Measurements from ENCODE around the gene ZNF57. TPM values are rescaled to one million over a fixed set of nuclear protein-coding genes. Genes with fewer than 3 reads are reported as not detected.
"Not testable (repeated sequence)": the region's sequence is repeated elsewhere in the genome, so short reads cannot be mapped to it uniquely, and the experiment has no call there.

The ZNF57 gene
- total RNA-seq, 1 experiment from 2014 or later: 8.4 TPM

GRCh38 chr19:2952953-2953481, 52.3 kb downstream of the ZNF57 start:
- DNase-seq (ENCODE audit: low read depth): peak; percentile 34

GRCh38 chr19:2957160-2957559, 56.4 kb downstream of the ZNF57 start:
- DNase-seq (ENCODE audit: low read depth): no peak

GRCh38 chr19:2960120-2960519, 59.4 kb downstream of the ZNF57 start:
- no peak for DNase-seq (ENCODE audit: low read depth)

- peak; percentile 56 for DNase-seq (ENCODE audit: low read depth)
These were observed 61.4 kb downstream of the ZNF57 start for GRCh38 chr19:2962018-2962670.

GRCh38 chr19:2963122-2963521, 62.4 kb downstream of the ZNF57 start:
- no peak for DNase-seq (ENCODE audit: low read depth)

GRCh38 chr19:2963631-2964030, 62.9 kb downstream of the ZNF57 start:
- DNase-seq (ENCODE audit: low read depth): not testable (repeated sequence)

GRCh38 chr19:2964874-2965273, 64.1 kb downstream of the ZNF57 start:
- DNase-seq (ENCODE audit: low read depth): no peak

GRCh38 chr19:2967972-2968371, 67.2 kb downstream of the ZNF57 start:
- no peak for DNase-seq (ENCODE audit: low read depth)

Other genes with a start within 250 kb of the ZNF57 start
- 0.12 TPM in 1 of 2 replicates, not detected in the other for gene GNG7, start 198.2 kb upstream of the ZNF57 start, total RNA-seq (2014; rRNA removed; shearing (Covaris generic))
- gene DIRAS1, start 179.6 kb upstream of the ZNF57 start, total RNA-seq (2014; rRNA removed; shearing (Covaris generic)): 1.2 and 1.6 TPM in 2 replicates
- gene SLC39A3, start 160.9 kb upstream of the ZNF57 start, total RNA-seq (2014; rRNA removed; shearing (Covaris generic)): 73.7 and 80.4 TPM in 2 replicates
- gene SGTA, start 117.7 kb upstream of the ZNF57 start, total RNA-seq (2014; rRNA removed; shearing (Covaris generic)): 60.4 and 87.9 TPM in 2 replicates
- gene THOP1, start 115.4 kb upstream of the ZNF57 start, total RNA-seq (2014; rRNA removed; shearing (Covaris generic)): 61.7 and 134 TPM in 2 replicates
- 4.6 and 4.9 TPM in 2 replicates for gene ZNF554, start 81.1 kb upstream of the ZNF57 start, total RNA-seq (2014; rRNA removed; shearing (Covaris generic))
- gene ZNF555, start 59.5 kb upstream of the ZNF57 start, total RNA-seq (2014; rRNA removed; shearing (Covaris generic)): 8.3 and 8.7 TPM in 2 replicates
- gene ZNF556, start 33.6 kb upstream of the ZNF57 start, total RNA-seq (2014; rRNA removed; shearing (Covaris generic)): 0.52 TPM in 1 of 2 replicates, not detected in the other
- gene ZNF77, start 44.0 kb downstream of the ZNF57 start, total RNA-seq (2014; rRNA removed; shearing (Covaris generic)): 4.9 and 7.6 TPM in 2 replicates
- 0.10 and 2.8 TPM in 2 replicates for gene TLE6, start 76.6 kb downstream of the ZNF57 start, total RNA-seq (2014; rRNA removed; shearing (Covaris generic))
- gene TLE2, start 128.4 kb downstream of the ZNF57 start, total RNA-seq (2014; rRNA removed; shearing (Covaris generic)): not detected in 2 replicates
- gene TLE5, start 161.6 kb downstream of the ZNF57 start, total RNA-seq (2014; rRNA removed; shearing (Covaris generic)): 186 and 200 TPM in 2 replicates
- gene GNA11, start 193.4 kb downstream of the ZNF57 start, total RNA-seq (2014; rRNA removed; shearing (Covaris generic)): 38.0 and 69.7 TPM in 2 replicates
- not detected in 2 replicates for gene GNA15, start 235.1 kb downstream of the ZNF57 start, total RNA-seq (2014; rRNA removed; shearing (Covaris generic))